Right atrium auricular region (tissue), 2 donors: ENCODE measurements around the gene KRT7. TPM values are rescaled to one million over a fixed set of nuclear protein-coding genes. Genes with fewer than 3 reads are reported as not detected.

Source experiments
- DNase-seq: peaks from one replicate; pipeline ENCODE4 v3.0.0-alpha.2; 2019; ENCODE audit warnings: low spot score
- H3K27ac ChIP-seq, 2 donors: fragments of 200-600 bp; sonication (generic); 1 replicate in 1 of 2; 2 replicates in 1 of 2; pipeline ENCODE4 v1.5.1; 2016 to 2019
- H3K27me3 ChIP-seq, 2 donors: fragments of 200-600 bp; sonication (generic); one replicate each; pipeline versions ENCODE4 v1.5.1 to v1.6.0; 2017 to 2019
- H3K36me3 ChIP-seq: fragments of 200-600 bp; sonication (generic); one replicate; pipeline ENCODE4 v1.5.1; 2016
- H3K4me1 ChIP-seq, 2 donors: fragments of 200-600 bp; sonication (generic); one replicate each; pipeline versions ENCODE4 v1.5.1 to v1.6.0; 2017 to 2019
- H3K4me3 ChIP-seq, 2 donors: fragments of 200-600 bp; sonication (generic); 1 replicate in 1 of 2; 2 replicates in 1 of 2; pipeline ENCODE4 v1.5.1; 2017 to 2019; ENCODE audit warnings: mild to moderate bottlenecking in 1 of 2, moderate library complexity in 1 of 2
- H3K9me3 ChIP-seq, 2 donors: fragments of 200-600 bp; sonication (generic); one replicate each; pipeline ENCODE4 v1.5.1; 2019
- CTCF ChIP-seq, 2 donors: fragments of 200-600 bp; sonication (generic); IDR thresholded peaks; one replicate each; pipeline ENCODE4 v1.5.1; 2019; ENCODE audit warnings: antibody characterized with exemption in 2 of 2
- total RNA-seq, 2 donors: library from RNA; depleted of rRNA; stranded (reverse); fragments of >200 nt; gene quantifications; one replicate each; pipeline ENCODE4 v1.1.0, GENCODE V29; 2016

KRT7 gene
- total RNA-seq, 2 donors from 2014 or later: 14.7 to 58.4 TPM

GRCh38 chr12:52277486-52278245 lies 44.6 kb downstream of the KRT7 start:
- Histone ChIP-seq H3K36me3 (no peaks in the 10 kb centered on the region), H3K4me1 (peaks cover 0 to 26% of the 10 kb centered on the region in 2 donors), H3K4me3 (no peak overlapping the region), H3K27me3 (no peaks in the 10 kb centered on the region), H3K27ac (no peak overlapping the region), H3K9me3 (no peaks in the 10 kb centered on the region)
- no peak for DNase-seq
- no peak for TF ChIP-seq CTCF (IDR thresholded peaks at IDR 0.05)

- Histone ChIP-seq H3K27ac (peak overlapping the region in 1 of 2 donors; percentile 57), H3K9me3 (no peaks in the 10 kb centered on the region), H3K4me1 (peaks cover 0 to 26% of the 10 kb centered on the region in 2 donors), H3K4me3 (no peak overlapping the region), H3K36me3 (no peaks in the 10 kb centered on the region), H3K27me3 (no peaks in the 10 kb centered on the region)
- DNase-seq: peak; percentile 65
- peak; percentile 98 to 99 for TF ChIP-seq CTCF (IDR thresholded peaks at IDR 0.05)
Observed at GRCh38 chr12:52278575-52279421, 45.8 kb downstream of the KRT7 start.

- TF ChIP-seq CTCF (IDR thresholded peaks at IDR 0.05): no peak
- no peaks in the 10 kb centered on the region for H3K36me3 ChIP-seq
- no peaks in the 10 kb centered on the region for H3K27me3 ChIP-seq
- DNase-seq: no peak
- peak overlapping the region; percentile 57 to 64 for H3K27ac ChIP-seq
- no peak overlapping the region for H3K4me3 ChIP-seq
- no peaks in the 10 kb centered on the region for H3K9me3 ChIP-seq
- peaks cover 0 to 26% of the 10 kb centered on the region in 2 donors for H3K4me1 ChIP-seq
Observed at GRCh38 chr12:52279422-52280318, 46.6 kb downstream of the KRT7 start.

- TF ChIP-seq CTCF (IDR thresholded peaks at IDR 0.05): no peak
- H3K9me3 ChIP-seq: no peaks in the 10 kb centered on the region
Observed at GRCh38 chr12:52280319-52280795, 47.3 kb downstream of the KRT7 start.

More at GRCh38 chr12:52280319-52280795, 47.3 kb downstream of the KRT7 start:
- H3K4me1 ChIP-seq: peaks cover 0 to 26% of the 10 kb centered on the region in 2 donors
- H3K4me3 ChIP-seq: no peak overlapping the region
- H3K27ac ChIP-seq: peak overlapping the region; percentile 57 to 64
- no peaks in the 10 kb centered on the region for H3K27me3 ChIP-seq
- peak; percentile 81 for DNase-seq
- no peaks in the 10 kb centered on the region for H3K36me3 ChIP-seq
